ENCODE results near the gene IL5RA.

The IL5RA gene

DNA sequence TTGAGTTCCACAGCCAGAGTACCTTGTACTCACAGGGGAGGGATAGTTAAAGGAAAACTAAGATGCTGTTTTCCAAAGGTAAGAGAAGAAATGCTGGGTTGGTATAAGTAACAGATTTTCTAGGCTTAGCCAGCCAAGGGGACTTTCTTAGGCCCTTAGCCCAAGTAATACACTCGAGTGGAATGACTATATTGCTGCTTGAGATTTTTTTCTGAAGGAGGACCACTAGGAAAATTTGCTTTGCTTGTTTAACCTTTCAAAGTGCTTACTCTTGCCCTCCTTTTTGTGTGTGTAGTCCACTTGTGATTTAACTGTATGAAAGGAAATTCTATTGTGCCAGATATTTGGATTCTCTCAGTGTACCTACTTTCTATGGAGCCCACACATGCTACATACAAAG lies 50.5 kb downstream of the IL5RA start:
- no peak for DNase-seq (ENCODE audit: low spot score)
- in situ Hi-C loops (cut with MboI; ENCODE audit: low sequenced_read_pairs, unreplicated experiment), result no loop called here
- no peak for TF ChIP-seq CTCF (IDR thresholded peaks at IDR 0.05; ENCODE audit: borderline replicate concordance, control extremely low read depth, extremely low read depth, insufficient read depth, missing control alignments)

DNA sequence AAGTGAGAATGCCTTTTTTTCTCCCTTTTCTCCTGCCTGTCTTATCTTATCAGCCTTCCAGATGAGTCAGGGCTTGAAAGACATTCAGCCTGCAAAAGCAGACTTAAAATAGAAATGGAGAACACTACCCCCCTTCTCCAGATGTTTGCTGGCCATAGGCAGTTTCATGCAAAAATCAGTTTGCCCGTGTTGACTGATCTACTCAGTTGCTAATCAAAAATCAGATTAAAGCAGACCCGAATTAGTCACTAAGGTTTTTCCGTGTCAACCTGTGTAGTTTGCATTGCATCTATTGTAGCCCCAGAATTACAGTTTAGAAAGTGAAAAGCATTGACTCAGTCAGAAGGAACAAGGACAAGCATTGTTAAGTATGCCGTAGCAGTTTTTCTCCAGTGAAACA lies 56.2 kb downstream of the IL5RA start:
- no peak for TF ChIP-seq CTCF (IDR thresholded peaks at IDR 0.05; ENCODE audit: borderline replicate concordance, control extremely low read depth, extremely low read depth, insufficient read depth, missing control alignments)

DNA sequence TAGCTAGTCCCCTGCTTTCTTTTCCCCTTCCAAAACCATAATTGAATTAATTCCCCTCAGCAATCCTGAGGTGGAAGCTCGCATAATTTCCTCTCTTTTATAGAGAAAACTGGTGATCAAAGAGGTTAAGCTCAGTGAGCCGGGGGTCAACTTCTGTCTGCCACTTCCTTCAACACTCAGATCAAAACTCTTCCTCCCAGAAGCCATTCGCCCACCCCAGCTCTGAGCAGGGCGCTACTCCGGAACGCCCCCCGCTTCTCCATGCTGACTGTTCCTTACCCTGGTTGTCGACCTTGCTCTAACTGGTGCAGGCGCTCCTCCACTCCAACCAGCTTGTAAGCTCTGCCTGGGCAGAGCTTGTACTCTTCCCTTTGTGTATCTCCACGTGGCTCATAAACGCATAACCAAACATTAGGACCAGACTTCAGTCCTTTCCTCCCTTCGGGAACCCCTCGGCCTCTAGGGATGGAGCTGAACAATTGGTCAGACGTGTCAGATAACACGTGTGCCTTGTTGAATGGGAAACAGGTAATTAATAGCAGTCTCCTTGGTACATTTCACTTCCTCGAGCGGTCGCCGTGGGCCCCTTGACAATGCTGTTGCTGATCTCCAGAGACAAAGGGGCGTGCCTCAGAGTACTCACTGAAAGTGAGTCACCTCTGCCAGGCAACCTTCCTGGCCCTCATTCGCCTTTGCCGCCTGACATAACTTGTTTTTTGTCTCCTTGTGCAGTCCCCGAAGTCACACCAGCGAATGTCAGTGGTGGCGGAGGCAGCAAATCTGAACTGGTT lies 71.8 kb downstream of the IL5RA start:
- in situ Hi-C loops (cut with MboI; ENCODE audit: low sequenced_read_pairs, unreplicated experiment), result no loop called here
- no peak for DNase-seq (ENCODE audit: low spot score)

More for the DNA sequence above, 56.2 kb downstream of the IL5RA start:
- no peak for DNase-seq (ENCODE audit: low spot score)
- in situ Hi-C loops (cut with MboI; ENCODE audit: low sequenced_read_pairs, unreplicated experiment), result no loop called here

DNA sequence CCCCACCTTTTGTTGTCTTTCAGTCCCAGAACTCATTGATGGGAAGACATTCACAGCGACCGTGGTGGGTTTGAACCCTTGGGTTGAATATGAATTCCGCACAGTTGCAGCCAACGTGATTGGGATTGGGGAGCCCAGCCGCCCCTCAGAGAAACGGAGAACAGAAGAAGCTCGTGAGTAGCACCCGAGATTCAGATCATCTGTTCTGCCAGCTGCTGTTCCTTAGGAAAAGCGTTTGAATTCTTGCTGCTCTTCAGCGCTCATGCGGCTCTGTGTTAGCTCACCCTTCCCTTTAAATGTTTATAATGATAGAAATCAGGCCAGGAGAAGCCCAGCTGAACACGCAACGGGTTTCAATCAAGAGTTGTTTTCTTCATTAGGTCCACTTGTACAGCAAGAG lies 73.0 kb downstream of the IL5RA start:
- no peak for DNase-seq (ENCODE audit: low spot score)
- no peak for TF ChIP-seq CTCF (IDR thresholded peaks at IDR 0.05; ENCODE audit: borderline replicate concordance, control extremely low read depth, extremely low read depth, insufficient read depth, missing control alignments)
- in situ Hi-C loops (cut with MboI; ENCODE audit: low sequenced_read_pairs, unreplicated experiment), result no loop called here

More for the DNA sequence above, 71.8 kb downstream of the IL5RA start:
- no peak for TF ChIP-seq CTCF (IDR thresholded peaks at IDR 0.05; ENCODE audit: borderline replicate concordance, control extremely low read depth, extremely low read depth, insufficient read depth, missing control alignments)

GRCh38 chr3:3031326-3031725 lies 78.8 kb downstream of the IL5RA start:
- in situ Hi-C loops (cut with MboI; ENCODE audit: low sequenced_read_pairs, unreplicated experiment), result no loop called here
- no peak for DNase-seq (ENCODE audit: low spot score)
- no peak for TF ChIP-seq CTCF (IDR thresholded peaks at IDR 0.05; ENCODE audit: borderline replicate concordance, control extremely low read depth, extremely low read depth, insufficient read depth, missing control alignments)

GRCh38 chr3:3027976-3028567 lies 82.1 kb downstream of the IL5RA start:
- in situ Hi-C loops (cut with MboI; ENCODE audit: low sequenced_read_pairs, unreplicated experiment), result no loop called here
- DNase-seq (ENCODE audit: low spot score), result peak; percentile 48
- no peak for TF ChIP-seq CTCF (IDR thresholded peaks at IDR 0.05; ENCODE audit: borderline replicate concordance, control extremely low read depth, extremely low read depth, insufficient read depth, missing control alignments)

All from GM13976 (cell line).